WERI-Rb-1 (cell line): Measurements from ENCODE around the gene SIRPB2.

Experiments
- DNase-seq: peaks from one replicate; pipeline ENCODE4 v3.0.0-alpha.2; 2020
- H3K27ac ChIP-seq: fragments of 250-450 bp; sonication (Bioruptor Pico); 2 replicates; pipeline ENCODE4 v1.5.1; 2020; ENCODE audit warnings: mild to moderate bottlenecking, moderate library complexity
- H3K27me3 ChIP-seq: fragments of 250-450 bp; sonication (Bioruptor Pico); 2 replicates; pipeline ENCODE4 v1.5.1; 2021; ENCODE audit warnings: mild to moderate bottlenecking, low read depth, moderate library complexity; ENCODE audit not compliant: insufficient read depth, severe bottlenecking
- H3K36me3 ChIP-seq: fragments of 250-450 bp; sonication (Bioruptor Pico); 2 replicates; pipeline ENCODE4 v1.5.1; 2020; ENCODE audit warnings: mild to moderate bottlenecking, moderate library complexity
- H3K4me3 ChIP-seq: 2 replicates; pipeline ENCODE4 v1.5.1; 2011; ENCODE audit warnings: low read depth, mild to moderate bottlenecking, control low read depth, low read length
- H3K9me3 ChIP-seq: fragments of 250-450 bp; sonication (Bioruptor Pico); 2 replicates; pipeline ENCODE4 v1.5.1; 2021; ENCODE audit warnings: mild to moderate bottlenecking, moderate library complexity; ENCODE audit not compliant: severe bottlenecking
- CTCF ChIP-seq: IDR thresholded peaks from 2 replicates; pipeline ENCODE4 v1.5.1; 2011; ENCODE audit warnings: low read depth, mild to moderate bottlenecking, control low read depth, inconsistent platforms, low read length

SIRPB2 gene

GRCh38 chr20:1463971-1464570 lies 27.1 kb downstream of the SIRPB2 start:
- no peak for DNase-seq
- H3K9me3 ChIP-seq = no peaks in the 10 kb centered on the region
- no peak for TF ChIP-seq CTCF
- peaks cover 7% of the 10 kb centered on the region for H3K27me3 ChIP-seq
- no peak overlapping the region for H3K4me3 ChIP-seq
- H3K27ac ChIP-seq = no peak overlapping the region
- H3K36me3 ChIP-seq = peaks cover 41% of the 10 kb centered on the region

GRCh38 chr20:1462834-1463233 lies 28.4 kb downstream of the SIRPB2 start:
- Histone ChIP-seq H3K4me3 (no peak overlapping the region), H3K9me3 (no peaks in the 10 kb centered on the region), H3K27me3 (no peaks in the 10 kb centered on the region), H3K36me3 (peaks cover 45% of the 10 kb centered on the region), H3K27ac (no peak overlapping the region)
- DNase-seq = no peak
- TF ChIP-seq CTCF = no peak

GRCh38 chr20:1462001-1462400 lies 29.2 kb downstream of the SIRPB2 start:
- no peak overlapping the region for H3K27ac ChIP-seq
- H3K36me3 ChIP-seq = peaks cover 53% of the 10 kb centered on the region
- H3K27me3 ChIP-seq = no peaks in the 10 kb centered on the region
- no peak for DNase-seq
- H3K9me3 ChIP-seq = no peaks in the 10 kb centered on the region
- TF ChIP-seq CTCF = no peak
- H3K4me3 ChIP-seq = no peak overlapping the region

- TF ChIP-seq CTCF = no peak
- Histone ChIP-seq H3K4me3 (no peak overlapping the region), H3K9me3 (no peaks in the 10 kb centered on the region), H3K36me3 (peaks cover 69% of the 10 kb centered on the region), H3K27me3 (no peaks in the 10 kb centered on the region), H3K27ac (no peak overlapping the region)
- no peak for DNase-seq
Observed at GRCh38 chr20:1460275-1460674, 30.9 kb downstream of the SIRPB2 start.

- H3K27me3 ChIP-seq = no peaks in the 10 kb centered on the region
- H3K4me3 ChIP-seq = no peak overlapping the region
- no peak overlapping the region for H3K27ac ChIP-seq
- H3K36me3 ChIP-seq = peaks cover 76% of the 10 kb centered on the region
- H3K9me3 ChIP-seq = no peaks in the 10 kb centered on the region
- DNase-seq = no peak
- no peak for TF ChIP-seq CTCF
Observed at GRCh38 chr20:1457992-1458391, 33.2 kb downstream of the SIRPB2 start.

GRCh38 chr20:1456300-1456699 lies 34.9 kb downstream of the SIRPB2 start:
- Histone ChIP-seq H3K27ac (no peak overlapping the region), H3K9me3 (peaks cover 9% of the 10 kb centered on the region), H3K27me3 (no peaks in the 10 kb centered on the region), H3K4me3 (no peak overlapping the region), H3K36me3 (peaks cover 89% of the 10 kb centered on the region)
- DNase-seq = no peak
- no peak for TF ChIP-seq CTCF
